GM18907 (cell line): Measurements from ENCODE around the gene IDE.
"Not testable (repeated sequence)": the region's sequence is repeated elsewhere in the genome, so short reads cannot be mapped to it uniquely, and the experiment has no call there.

Source experiments
- ATAC-seq: cut with Tn5 transposase; IDR thresholded peaks from one replicate; pipeline ENCODE4 v1.9.1; 2021; ENCODE audit warnings: mild to moderate bottlenecking, moderate library complexity; ENCODE audit not compliant: unreplicated experiment

The IDE gene

GRCh38 chr10:92573798-92574547 lies at the start of gene IDE:
Gene IDE (minus strand): TSS chr10:92574093. CDS start chr10:92574019, 74 bp downstream.
- ATAC-seq = peak; percentile 75

GRCh38 chr10:92619368-92619767 lies 45.5 kb upstream of the IDE start:
- no peak for ATAC-seq

GRCh38 chr10:92615515-92615914 lies 41.6 kb upstream of the IDE start:
- ATAC-seq = no peak

GRCh38 chr10:92604841-92605240 lies 30.9 kb upstream of the IDE start:
- ATAC-seq = no peak

GRCh38 chr10:92598321-92598720 lies 24.4 kb upstream of the IDE start:
- no peak for ATAC-seq

- ATAC-seq = no peak
Measured at GRCh38 chr10:92595505-92595904, 21.6 kb upstream of the IDE start.

- ATAC-seq = no peak
Measured at GRCh38 chr10:92593619-92594588, 20.0 kb upstream of the IDE start.

GRCh38 chr10:92592761-92593618 lies 19.1 kb upstream of the IDE start, which contains the start of gene KIF11:
Gene KIF11 (plus strand): TSS chr10:92593130. CDS start chr10:92593376, 246 bp downstream.
- ATAC-seq = peak; percentile 85

GRCh38 chr10:92591550-92592022 lies 17.7 kb upstream of the IDE start:
- peak; percentile 70 for ATAC-seq

GRCh38 chr10:92590623-92591549 lies 17.0 kb upstream of the IDE start:
- ATAC-seq = peak; percentile 9

- not testable (repeated sequence) for ATAC-seq
Measured at GRCh38 chr10:92582347-92582746, 8.5 kb upstream of the IDE start.

- ATAC-seq = no peak
Measured at GRCh38 chr10:92575961-92576360, 2.1 kb upstream of the IDE start.

GRCh38 chr10:92574548-92575261 lies 812 bp upstream of the IDE start:
- peak; percentile 19 for ATAC-seq

GRCh38 chr10:92573091-92573797 lies 649 bp downstream of the IDE start:
- ATAC-seq = peak; percentile 40

GRCh38 chr10:92572362-92573090 lies 1.4 kb downstream of the IDE start:
- no peak for ATAC-seq

GRCh38 chr10:92571649-92572048 lies 2.2 kb downstream of the IDE start:
- no peak for ATAC-seq

- not testable (repeated sequence) for ATAC-seq
Measured at GRCh38 chr10:92569663-92570062, 4.2 kb downstream of the IDE start.

GRCh38 chr10:92569071-92569470 lies 4.8 kb downstream of the IDE start:
- ATAC-seq = no peak
